Smooth muscle cell (in vitro differentiated cells): Measurements from ENCODE around the gene AACS. TPM values are rescaled to one million over a fixed set of nuclear protein-coding genes. Genes with fewer than 3 reads are reported as not detected.

ENCODE experiments used
- DNase-seq: peaks from one replicate; lab custom pipeline; 2025; ENCODE audit not compliant: unreplicated experiment; lab: John Stamatoyannopoulos, UW
- H2AFZ ChIP-seq: fragments of 200-600 bp; sonication (generic); 2 replicates; pipeline ENCODE4 v1.6.0; 2016; ENCODE audit warnings: antibody characterized with exemption, low read depth, mild to moderate bottlenecking
- H3F3A ChIP-seq: fragments of 200-600 bp; sonication (generic); 2 replicates; pipeline ENCODE4 v1.6.0; 2017; ENCODE audit warnings: antibody characterized with exemption, low read depth
- H3K27ac ChIP-seq: fragments of 200-600 bp; sonication (generic); 2 replicates; pipeline ENCODE4 v1.5.1; 2016; ENCODE audit warnings: low read depth, mild to moderate bottlenecking
- H3K27me3 ChIP-seq: fragments of 200-600 bp; sonication (generic); 2 replicates; pipeline ENCODE4 v1.6.1; 2016; ENCODE audit warnings: low read depth, mild to moderate bottlenecking
- H3K36me3 ChIP-seq: fragments of 200-600 bp; sonication (generic); 2 replicates; pipeline ENCODE4 v1.5.1; 2016; ENCODE audit warnings: low read depth
- H3K4me1 ChIP-seq: fragments of 200-600 bp; sonication (generic); 2 replicates; pipeline ENCODE4 v1.5.1; 2016; ENCODE audit warnings: low read depth
- H3K4me2 ChIP-seq: fragments of 200-600 bp; sonication (generic); 2 replicates; pipeline ENCODE4 v1.6.0; 2016; ENCODE audit warnings: mild to moderate bottlenecking
- H3K4me3 ChIP-seq: fragments of 200-600 bp; sonication (generic); 2 replicates; pipeline ENCODE4 v1.5.1; 2016; ENCODE audit warnings: mild to moderate bottlenecking
- H3K79me2 ChIP-seq: fragments of 200-600 bp; sonication (generic); 2 replicates; pipeline ENCODE4 v1.6.0; 2016; ENCODE audit warnings: low read depth, mild to moderate bottlenecking
- H3K9ac ChIP-seq: fragments of 200-600 bp; sonication (generic); 2 replicates; pipeline ENCODE4 v1.6.0; 2016; ENCODE audit warnings: low read depth
- H3K9me3 ChIP-seq: fragments of 200-600 bp; sonication (generic); replicated peaks from 2 replicates; pipeline ENCODE4 v1.5.1; 2016; ENCODE audit warnings: low read depth
- H4K20me1 ChIP-seq: fragments of 200-600 bp; sonication (generic); 2 replicates; pipeline ENCODE4 v1.6.0; 2016; ENCODE audit warnings: low read depth
- WGBS: methylation state at CpG from one replicate; pipeline ENCODE4 v1.1.7; 2016; ENCODE audit warnings: low lambda C conversion rate; 5-methylcytosine and 5-hydroxymethylcytosine counted together
- polyA plus RNA-seq: library from polyadenylated mRNA; unstranded; fragments of >200 nt; fragmentation: Nextera tagmentation; extraction: Ambion mirVana; gene quantifications from 2 replicates; pipeline ENCODE4 v1.2.1, GENCODE V29; 2016
- total RNA-seq: library from RNA; depleted of rRNA; stranded (reverse); fragments of >200 nt; gene quantifications from 2 replicates; pipeline ENCODE4 v1.2.3, GENCODE V29; 2014
- TF ChIP-seq, protein P1 (sequence below): fragments of 200-600 bp; sonication (generic); IDR thresholded peaks from 2 replicates; pipeline ENCODE4 v1.5.1; 2017; ENCODE audit warnings: borderline replicate concordance, mild to moderate bottlenecking, antibody characterized with exemption; ENCODE audit not compliant: insufficient read depth, poor library complexity, severe bottlenecking

The AACS gene
- total and polyA plus RNA-seq, 2 experiments from 2014 or later, result 8.0 to 15.6 TPM

DNA sequence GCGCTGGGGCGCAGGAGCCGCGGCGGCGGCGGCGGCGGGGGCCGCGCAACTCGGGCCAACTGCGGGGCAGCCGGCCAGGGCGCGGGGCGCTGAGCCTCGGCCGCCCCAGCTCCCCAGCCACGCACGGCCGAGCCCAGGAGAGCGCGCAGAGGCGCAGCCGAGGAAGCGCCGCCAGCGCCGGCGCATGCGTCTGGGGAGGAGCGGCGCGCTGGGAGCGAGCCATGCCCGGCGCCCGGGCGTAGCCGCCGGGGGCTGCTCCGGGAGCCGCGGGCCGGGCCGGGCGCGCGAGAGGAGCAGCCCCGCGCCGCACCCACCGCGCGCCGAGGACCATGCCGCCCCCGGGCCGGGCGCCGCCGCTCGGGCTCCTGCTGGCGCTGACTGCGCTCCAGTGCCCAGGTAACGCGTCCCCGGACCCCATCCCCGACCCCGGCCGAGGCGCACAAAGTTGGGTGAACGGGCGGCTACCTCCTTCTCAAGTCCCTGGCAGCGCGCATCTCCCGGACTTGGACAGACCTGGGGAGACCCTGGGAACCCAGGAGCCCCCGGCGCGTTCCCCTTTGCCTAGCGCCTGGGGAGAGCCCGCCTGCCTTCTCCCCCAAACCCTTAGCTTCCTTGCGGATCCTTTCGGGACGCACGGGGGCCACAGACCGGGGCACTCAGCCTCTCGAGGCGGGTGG, 121.4 kb downstream of the AACS start:
- Histone ChIP-seq H3F3A (no peaks in the 10 kb centered on the region), H2AFZ (no peak overlapping the region), H3K4me3 (peak overlapping the region; percentile 38), H3K27me3 (peaks cover 64% of the 10 kb centered on the region), H3K27ac (no peak overlapping the region), H3K4me1 (peaks cover 46% of the 10 kb centered on the region), H4K20me1 (no peaks in the 10 kb centered on the region), H3K9ac (no peak overlapping the region), H3K79me2 (no peaks in the 10 kb centered on the region), H3K9me3 (no peaks in the 10 kb centered on the region), H3K4me2 (peak overlapping the region; percentile 85), H3K36me3 (no peaks in the 10 kb centered on the region)
- TF ChIP-seq, protein P1, sequence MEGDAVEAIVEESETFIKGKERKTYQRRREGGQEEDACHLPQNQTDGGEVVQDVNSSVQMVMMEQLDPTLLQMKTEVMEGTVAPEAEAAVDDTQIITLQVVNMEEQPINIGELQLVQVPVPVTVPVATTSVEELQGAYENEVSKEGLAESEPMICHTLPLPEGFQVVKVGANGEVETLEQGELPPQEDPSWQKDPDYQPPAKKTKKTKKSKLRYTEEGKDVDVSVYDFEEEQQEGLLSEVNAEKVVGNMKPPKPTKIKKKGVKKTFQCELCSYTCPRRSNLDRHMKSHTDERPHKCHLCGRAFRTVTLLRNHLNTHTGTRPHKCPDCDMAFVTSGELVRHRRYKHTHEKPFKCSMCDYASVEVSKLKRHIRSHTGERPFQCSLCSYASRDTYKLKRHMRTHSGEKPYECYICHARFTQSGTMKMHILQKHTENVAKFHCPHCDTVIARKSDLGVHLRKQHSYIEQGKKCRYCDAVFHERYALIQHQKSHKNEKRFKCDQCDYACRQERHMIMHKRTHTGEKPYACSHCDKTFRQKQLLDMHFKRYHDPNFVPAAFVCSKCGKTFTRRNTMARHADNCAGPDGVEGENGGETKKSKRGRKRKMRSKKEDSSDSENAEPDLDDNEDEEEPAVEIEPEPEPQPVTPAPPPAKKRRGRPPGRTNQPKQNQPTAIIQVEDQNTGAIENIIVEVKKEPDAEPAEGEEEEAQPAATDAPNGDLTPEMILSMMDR, result no peak
- no peak for DNase-seq
- WGBS, result 1% methylated on average over 72 of the region's 90 CpGs

DNA sequence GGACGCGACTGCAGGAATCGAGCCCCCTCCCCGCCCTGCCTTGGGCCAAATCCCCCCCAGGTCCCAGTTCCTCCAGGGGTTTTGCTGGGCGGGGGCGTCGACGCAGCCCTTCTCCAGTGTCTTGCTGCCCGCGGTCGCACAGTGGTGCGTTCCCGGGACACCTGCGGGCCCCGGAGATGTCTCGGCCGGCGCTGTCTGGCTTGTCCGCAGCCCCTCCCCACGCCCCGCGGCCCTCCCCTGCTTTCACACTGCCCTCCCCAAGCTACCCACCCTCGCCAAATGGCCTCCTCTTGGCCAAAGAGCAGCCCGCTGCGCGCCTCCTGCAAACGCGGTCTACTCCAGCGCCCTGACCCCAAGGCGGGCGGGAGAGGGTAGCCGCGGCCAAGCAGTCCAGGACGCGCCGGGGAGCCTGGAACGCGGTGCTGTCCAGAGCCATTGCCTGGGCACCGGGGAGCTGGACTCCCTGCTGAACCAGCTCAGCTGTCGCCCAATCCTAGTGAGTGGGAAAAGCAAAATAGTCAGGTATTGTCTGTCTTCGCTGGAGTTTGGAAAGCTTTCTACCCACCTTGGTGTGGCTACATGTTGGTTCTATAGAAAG, 122.0 kb downstream of the AACS start:
- H3K4me2 ChIP-seq, result peak overlapping the region; percentile 85
- 1% methylated on average over 35 of the region's 41 CpGs for WGBS
- H3K27ac ChIP-seq, result no peak overlapping the region
- H3K9ac ChIP-seq, result no peak overlapping the region
- H4K20me1 ChIP-seq, result no peaks in the 10 kb centered on the region
- no peaks in the 10 kb centered on the region for H3F3A ChIP-seq
- H3K27me3 ChIP-seq, result peaks cover 70% of the 10 kb centered on the region
- H3K4me3 ChIP-seq, result peak overlapping the region; percentile 32
- H2AFZ ChIP-seq, result no peak overlapping the region
- DNase-seq, result no peak
- peaks cover 46% of the 10 kb centered on the region for H3K4me1 ChIP-seq
- no peaks in the 10 kb centered on the region for H3K9me3 ChIP-seq
- TF ChIP-seq, protein P1, result no peak
- no peaks in the 10 kb centered on the region for H3K79me2 ChIP-seq
- H3K36me3 ChIP-seq, result no peaks in the 10 kb centered on the region

DNA sequence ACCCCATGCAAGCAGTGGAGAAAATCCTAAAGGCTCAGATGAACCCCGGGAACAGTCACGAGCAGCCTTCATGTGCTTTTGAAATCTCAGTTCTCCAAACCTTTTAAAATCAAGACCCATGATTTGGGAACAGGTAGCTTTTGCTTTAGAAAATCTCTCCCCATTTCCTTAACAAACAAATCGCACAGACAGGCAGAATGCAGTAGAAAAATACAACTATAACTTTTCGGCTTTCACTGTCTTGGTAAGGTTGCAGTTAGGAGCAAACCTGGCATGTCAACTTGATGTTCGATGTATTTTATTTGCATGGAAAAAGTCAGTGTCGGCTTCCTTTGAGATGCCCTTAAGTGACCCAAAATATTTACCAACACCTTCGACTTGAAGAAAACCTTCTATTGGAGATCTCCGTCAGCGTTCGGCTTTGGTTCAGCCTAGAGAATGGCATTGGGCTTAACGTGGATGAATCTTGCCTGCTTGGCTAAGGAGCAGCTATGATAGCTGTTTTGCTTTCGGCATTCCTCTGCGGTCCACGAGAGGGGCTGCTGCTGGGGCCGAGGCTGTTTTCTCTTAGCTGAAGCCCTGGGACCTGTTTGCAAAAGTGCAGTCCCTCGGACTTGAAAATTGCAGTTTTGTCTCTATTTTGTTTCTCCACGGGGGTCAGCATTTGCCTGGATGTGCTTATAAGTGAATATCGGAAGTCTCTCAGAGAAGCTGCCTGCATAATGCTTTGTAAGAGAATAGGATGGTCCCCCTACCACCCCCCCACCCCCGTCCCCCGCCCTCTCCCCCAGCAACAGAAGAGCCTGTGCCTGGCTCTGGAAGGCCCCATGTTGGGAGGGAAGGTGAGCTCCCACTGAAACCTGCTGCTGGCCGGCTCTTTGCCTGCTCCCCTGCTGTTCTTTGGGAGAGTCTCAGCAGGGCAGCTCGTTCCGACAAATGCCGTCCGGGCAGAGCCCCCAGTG, 122.8 kb downstream of the AACS start:
- Histone ChIP-seq H3K36me3 (no peaks in the 10 kb centered on the region), H3K4me2 (no peak overlapping the region), H3K79me2 (no peaks in the 10 kb centered on the region), H3K27me3 (peaks cover 78% of the 10 kb centered on the region), H3K27ac (no peak overlapping the region), H3K9ac (no peak overlapping the region), H4K20me1 (no peaks in the 10 kb centered on the region), H2AFZ (no peak overlapping the region), H3F3A (no peaks in the 10 kb centered on the region), H3K4me3 (no peak overlapping the region), H3K4me1 (peaks cover 46% of the 10 kb centered on the region), H3K9me3 (no peaks in the 10 kb centered on the region)
- no peak for DNase-seq
- TF ChIP-seq, protein P1, result no peak
- WGBS, result 3% methylated on average over 25 of the region's 25 CpGs
